ENCODE results near the gene PRMT9.
A peak's percentile ranks its signal among the peaks of the same experiment; 100 is the strongest.

Gene PRMT9

GRCh38 chr4:147617841-147618691 lies 65.9 kb downstream of the PRMT9 start:
- DNase-seq (ENCODE audit: low spot score), result no peak

DNA sequence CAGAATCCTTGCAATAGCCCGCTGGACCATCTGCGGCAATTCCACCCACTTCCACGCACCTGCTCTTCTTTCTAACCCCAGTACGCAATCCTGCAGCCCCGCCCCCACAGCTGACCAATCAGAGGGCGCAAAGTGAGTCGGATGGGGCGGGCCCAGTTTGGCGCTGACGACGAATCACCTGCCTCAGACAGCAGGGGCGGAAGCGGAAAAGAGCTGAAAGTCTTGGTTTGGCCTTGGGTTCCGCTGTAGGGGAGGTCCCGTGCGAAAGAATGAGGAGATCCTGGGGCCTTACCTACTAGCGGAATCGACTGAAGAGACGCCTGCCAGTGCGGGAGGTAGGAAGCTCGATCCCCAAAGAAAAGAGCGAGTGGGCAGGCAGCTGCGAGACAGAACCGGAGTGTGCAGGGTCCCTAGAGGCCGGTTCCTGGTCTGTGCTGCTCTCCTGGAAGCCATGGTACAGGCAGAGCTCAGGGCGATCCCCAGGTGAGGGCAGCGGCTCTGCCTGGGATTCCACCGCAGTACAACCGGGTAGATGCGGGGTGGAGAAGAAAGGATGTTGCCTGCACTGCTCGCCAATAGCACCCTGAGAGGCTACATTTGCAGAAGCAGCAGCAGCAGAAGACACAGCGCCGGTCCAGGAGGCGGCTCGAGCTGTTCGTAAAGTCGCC lies 66.7 kb downstream of the PRMT9 start, which contains the start of gene TMEM184C:
Gene TMEM184C (plus strand): TSS at position 225 of the 668 bp plus-strand sequence. CDS start 560 bp downstream, outside the sequence.
- peak; percentile 99 for DNase-seq (ENCODE audit: low spot score)

DNA sequence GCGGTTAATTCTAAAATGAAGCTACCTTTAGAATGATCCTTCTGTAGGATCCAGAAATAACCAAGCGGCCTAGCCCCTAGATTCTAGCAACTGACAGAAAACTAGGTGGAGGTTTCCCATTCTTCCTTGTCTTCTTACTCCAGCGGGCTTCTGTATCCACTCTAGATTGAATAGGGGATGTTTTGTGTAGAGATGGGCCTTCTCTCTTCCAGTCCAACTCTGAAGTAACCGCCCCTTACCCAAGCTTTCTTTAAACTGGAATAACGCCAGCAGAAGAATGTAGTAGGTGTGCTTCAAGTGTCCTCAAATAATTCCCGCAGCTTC lies 67.2 kb downstream of the PRMT9 start:
- no peak for DNase-seq (ENCODE audit: low spot score)

- DNase-seq (ENCODE audit: low spot score), result no peak
These were observed 73.3 kb downstream of the PRMT9 start for GRCh38 chr4:147610686-147611085.

DNA sequence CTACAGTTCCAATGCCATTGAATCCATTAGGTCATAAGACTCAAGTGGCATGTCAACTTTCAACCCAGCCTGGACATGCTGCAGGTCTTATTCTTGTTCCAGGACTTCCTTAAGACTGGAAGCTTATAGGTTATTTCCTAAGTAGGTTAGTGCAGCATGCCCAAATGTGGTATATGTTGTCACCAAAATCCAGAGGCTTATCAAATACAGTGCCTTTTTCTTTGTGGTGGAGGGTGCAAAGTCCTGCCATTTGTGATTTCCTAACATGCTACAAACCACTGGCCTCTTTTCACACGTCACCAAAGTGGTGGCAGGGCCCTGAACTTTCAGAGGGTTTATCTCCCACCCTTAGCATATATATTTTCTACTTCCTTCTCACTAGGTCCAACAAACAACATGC lies 76.5 kb downstream of the PRMT9 start:
- no peak for DNase-seq (ENCODE audit: low spot score)

DNA sequence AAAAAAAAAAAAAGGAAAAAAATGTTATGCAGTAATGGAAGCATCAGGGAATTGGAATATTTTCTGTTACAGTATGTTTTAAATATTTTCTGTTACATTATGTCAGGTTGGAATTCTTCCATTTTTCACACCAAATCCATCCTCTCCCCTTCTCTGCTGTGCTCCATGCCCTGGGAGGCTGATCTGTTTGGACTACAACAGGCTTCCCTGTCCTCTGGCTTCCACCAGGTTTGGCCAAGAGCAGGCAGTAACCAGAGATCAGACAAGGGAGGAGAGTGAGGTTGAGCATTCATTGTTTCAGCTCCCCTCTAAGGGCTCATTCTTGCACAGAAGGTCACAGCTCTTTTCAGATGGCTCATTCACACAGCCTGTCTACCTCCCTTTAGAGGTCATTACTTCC lies 78.5 kb downstream of the PRMT9 start:
- no peak for DNase-seq (ENCODE audit: low spot score)

- no peak for DNase-seq (ENCODE audit: low spot score)
These were observed 84.2 kb downstream of the PRMT9 start for GRCh38 chr4:147599769-147600168.

DNA sequence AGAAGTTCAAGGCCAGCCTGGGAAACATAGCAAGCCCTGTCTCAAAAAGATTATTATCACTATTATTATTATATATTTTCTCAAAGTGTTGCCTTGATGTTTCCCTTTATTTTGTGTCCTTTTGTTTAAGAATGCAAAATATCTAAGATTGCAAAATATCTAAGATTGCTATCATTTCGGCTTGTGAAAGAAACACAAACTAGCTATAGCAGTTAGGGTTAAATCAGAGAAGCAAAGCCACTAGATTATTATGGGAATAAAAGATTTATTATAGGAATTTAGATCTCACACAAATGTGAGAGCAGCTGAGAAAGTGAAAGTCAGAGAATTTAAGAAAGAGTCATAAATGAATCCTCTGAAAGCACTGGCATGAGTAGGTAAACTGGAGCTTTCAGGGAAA lies 84.8 kb downstream of the PRMT9 start:
- DNase-seq (ENCODE audit: low spot score), result no peak

GRCh38 chr4:147597561-147597960 lies 86.4 kb downstream of the PRMT9 start:
- DNase-seq (ENCODE audit: low spot score), result no peak

- no peak for DNase-seq (ENCODE audit: low spot score)
These were observed 87.0 kb downstream of the PRMT9 start for GRCh38 chr4:147596981-147597380.

DNA sequence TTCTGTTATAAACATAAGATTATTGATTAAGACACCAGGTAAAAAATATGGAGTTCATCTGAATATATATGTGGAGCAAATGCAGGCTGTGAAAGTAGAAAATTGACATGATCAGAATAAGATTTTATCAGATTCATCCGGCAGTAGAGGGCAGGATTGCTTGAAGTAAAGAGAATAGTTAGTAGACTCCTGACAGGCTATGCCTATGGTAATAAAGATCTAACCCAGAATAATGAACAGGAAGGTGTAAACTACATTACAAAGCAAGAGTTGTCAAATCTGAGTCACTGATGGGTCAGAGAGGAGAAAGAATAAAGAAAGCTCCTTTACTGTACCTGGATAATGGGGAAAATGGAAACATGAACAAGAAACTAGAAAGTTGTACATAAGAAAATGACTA lies 87.6 kb downstream of the PRMT9 start:
- no peak for DNase-seq (ENCODE audit: low spot score)

GRCh38 chr4:147594578-147594977 lies 89.4 kb downstream of the PRMT9 start:
- DNase-seq (ENCODE audit: low spot score), result no peak

GRCh38 chr4:147594107-147594506 lies 89.9 kb downstream of the PRMT9 start:
- DNase-seq (ENCODE audit: low spot score), result no peak

DNA sequence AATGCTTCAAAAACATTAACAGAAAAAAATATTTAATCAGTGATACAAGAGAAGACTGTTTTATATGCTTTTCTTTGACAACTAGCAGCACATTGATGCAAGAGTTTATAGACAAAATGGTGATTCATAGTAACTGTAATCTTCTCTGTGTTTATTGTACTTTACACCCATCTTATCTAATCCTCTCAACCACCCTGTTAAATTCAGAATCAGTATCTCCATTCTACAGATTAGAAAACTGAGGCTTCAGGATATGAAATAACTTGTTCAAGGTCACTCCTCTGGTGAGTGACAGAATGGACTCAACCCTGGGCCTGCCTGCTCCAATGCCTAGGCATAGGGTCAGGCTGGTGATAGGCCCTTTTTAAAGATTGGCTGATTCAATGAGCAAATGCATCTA lies 92.9 kb downstream of the PRMT9 start:
- no peak for DNase-seq (ENCODE audit: low spot score)

DNA sequence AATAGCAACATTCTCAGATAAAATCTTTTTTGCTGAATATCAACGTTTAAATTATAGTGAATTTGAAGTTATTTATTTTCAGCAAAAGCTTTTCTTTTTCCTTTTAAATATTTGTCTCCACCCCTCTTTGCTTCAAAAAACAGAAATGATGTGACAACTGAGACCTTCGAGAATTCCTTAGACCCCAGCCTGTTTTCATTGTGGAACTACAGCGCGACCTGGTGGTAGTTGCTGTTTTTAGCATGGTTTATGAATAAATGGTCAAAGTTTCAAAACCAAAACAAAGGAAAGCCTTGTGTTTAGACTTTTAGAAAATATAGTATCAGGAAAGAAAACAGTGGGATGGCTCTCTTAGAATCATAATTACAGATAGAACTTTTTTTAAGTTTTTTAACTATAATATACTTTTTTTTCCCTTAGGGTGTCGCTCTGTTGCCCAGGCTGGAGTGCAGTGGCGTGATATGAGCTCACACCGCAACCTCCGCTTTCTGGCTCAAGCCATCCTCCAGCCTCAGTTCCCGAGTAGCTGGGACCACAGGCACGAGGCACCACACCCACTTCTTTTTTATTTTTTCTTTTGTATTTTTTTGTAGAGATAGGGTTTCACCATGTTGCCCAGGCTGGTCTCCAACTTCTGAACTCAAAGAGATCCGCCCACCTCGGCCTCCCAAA lies 93.6 kb downstream of the PRMT9 start:
- peak; percentile 32 for DNase-seq (ENCODE audit: low spot score)

DNA sequence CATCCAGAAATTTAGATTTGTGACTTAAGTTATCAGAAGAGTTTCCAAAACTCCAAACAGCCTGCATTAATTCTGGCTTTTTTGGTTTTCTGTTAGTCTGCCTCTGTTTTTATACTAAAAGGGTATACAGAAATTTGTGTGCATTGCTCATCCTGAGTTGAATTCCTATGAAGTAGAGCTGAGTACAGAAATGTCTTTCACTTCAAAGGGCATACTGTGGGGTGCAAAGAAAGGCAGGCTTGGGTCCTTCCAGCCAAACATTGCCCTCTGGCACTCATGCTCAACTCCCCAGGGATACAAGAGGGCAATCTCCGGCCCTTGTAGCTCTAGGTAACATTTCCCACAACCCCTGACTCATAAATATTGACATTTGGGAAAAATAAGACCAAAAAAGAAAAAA lies 94.4 kb downstream of the PRMT9 start:
- no peak for DNase-seq (ENCODE audit: low spot score)

Measured in CD4-positive, alpha-beta T cell treated with Interleukin-2 at 100 ng/mL for 4 hours (primary cell).